ENCODE data around the gene KLF15.

- TF ChIP-seq, protein P1, sequence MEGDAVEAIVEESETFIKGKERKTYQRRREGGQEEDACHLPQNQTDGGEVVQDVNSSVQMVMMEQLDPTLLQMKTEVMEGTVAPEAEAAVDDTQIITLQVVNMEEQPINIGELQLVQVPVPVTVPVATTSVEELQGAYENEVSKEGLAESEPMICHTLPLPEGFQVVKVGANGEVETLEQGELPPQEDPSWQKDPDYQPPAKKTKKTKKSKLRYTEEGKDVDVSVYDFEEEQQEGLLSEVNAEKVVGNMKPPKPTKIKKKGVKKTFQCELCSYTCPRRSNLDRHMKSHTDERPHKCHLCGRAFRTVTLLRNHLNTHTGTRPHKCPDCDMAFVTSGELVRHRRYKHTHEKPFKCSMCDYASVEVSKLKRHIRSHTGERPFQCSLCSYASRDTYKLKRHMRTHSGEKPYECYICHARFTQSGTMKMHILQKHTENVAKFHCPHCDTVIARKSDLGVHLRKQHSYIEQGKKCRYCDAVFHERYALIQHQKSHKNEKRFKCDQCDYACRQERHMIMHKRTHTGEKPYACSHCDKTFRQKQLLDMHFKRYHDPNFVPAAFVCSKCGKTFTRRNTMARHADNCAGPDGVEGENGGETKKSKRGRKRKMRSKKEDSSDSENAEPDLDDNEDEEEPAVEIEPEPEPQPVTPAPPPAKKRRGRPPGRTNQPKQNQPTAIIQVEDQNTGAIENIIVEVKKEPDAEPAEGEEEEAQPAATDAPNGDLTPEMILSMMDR (IDR thresholded peaks at IDR 0.05), result no peak
- TF ChIP-seq ATF2 (CRISPR knock-in tag; IDR thresholded peaks at IDR 0.05; ENCODE audit: borderline replicate concordance, low read depth), result no peak
- no peak for TF ChIP-seq IRF2 (CRISPR knock-in tag; IDR thresholded peaks at IDR 0.05; ENCODE audit: borderline replicate concordance, low read depth)
- TF ChIP-seq NFYB (CRISPR knock-in tag; conservative IDR thresholded peaks at IDR 0.05; ENCODE audit: low read depth), result no peak
- TF ChIP-seq, protein P2, sequence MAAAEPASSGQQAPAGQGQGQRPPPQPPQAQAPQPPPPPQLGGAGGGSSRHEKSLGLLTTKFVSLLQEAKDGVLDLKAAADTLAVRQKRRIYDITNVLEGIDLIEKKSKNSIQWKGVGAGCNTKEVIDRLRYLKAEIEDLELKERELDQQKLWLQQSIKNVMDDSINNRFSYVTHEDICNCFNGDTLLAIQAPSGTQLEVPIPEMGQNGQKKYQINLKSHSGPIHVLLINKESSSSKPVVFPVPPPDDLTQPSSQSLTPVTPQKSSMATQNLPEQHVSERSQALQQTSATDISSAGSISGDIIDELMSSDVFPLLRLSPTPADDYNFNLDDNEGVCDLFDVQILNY (CRISPR knock-in tag; IDR thresholded peaks at IDR 0.05), result no peak
- TF ChIP-seq EMX1 (CRISPR knock-in tag; IDR thresholded peaks at IDR 0.05), result no peak
- TF ChIP-seq IRF1 (CRISPR knock-in tag; IDR thresholded peaks at IDR 0.05), result no peak
- TF ChIP-seq JUN (CRISPR knock-in tag; IDR thresholded peaks at IDR 0.05), result no peak
- no peak for TF ChIP-seq USF2 (CRISPR knock-in tag; IDR thresholded peaks at IDR 0.05)
- TF ChIP-seq, protein P3, sequence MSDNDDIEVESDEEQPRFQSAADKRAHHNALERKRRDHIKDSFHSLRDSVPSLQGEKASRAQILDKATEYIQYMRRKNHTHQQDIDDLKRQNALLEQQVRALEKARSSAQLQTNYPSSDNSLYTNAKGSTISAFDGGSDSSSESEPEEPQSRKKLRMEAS (CRISPR knock-in tag; IDR thresholded peaks at IDR 0.05), result no peak
- no peak for TF ChIP-seq RELA (CRISPR knock-in tag; IDR thresholded peaks at IDR 0.05; ENCODE audit: borderline replicate concordance)
- no peak for TF ChIP-seq SMAD3 (CRISPR knock-in tag; IDR thresholded peaks at IDR 0.05; ENCODE audit: borderline replicate concordance)
- TF ChIP-seq NR2C2 (CRISPR knock-in tag; IDR thresholded peaks at IDR 0.05), result no peak
Observed at GRCh38 chr3:126321490-126321889, 35.7 kb downstream of the KLF15 start.

Measured in WTC11 (cell line).